HepG2 (cell line): Measurements from ENCODE around the gene NAP1L1. TPM values are rescaled to one million over a fixed set of nuclear protein-coding genes. Genes with fewer than 3 reads are reported as not detected.

Source experiments
- AHDC1 ChIP-seq: sonication (generic); formaldehyde crosslinking; IDR thresholded peaks from 2 replicates; pipeline ENCODE4 v1.5.1; 2020; ENCODE audit warnings: mild to moderate bottlenecking, missing genetic modification reagents, borderline replicate concordance
- ARID2 ChIP-seq: sonication (generic); formaldehyde crosslinking; IDR thresholded peaks from 2 replicates; pipeline ENCODE4 v1.8.1; 2022; ENCODE audit warnings: mild to moderate bottlenecking, missing genetic modification reagents, borderline replicate concordance
- HOXA7 ChIP-seq: sonication (generic); formaldehyde crosslinking; IDR thresholded peaks from 2 replicates; pipeline ENCODE4 v1.8.1; 2022; ENCODE audit warnings: mild to moderate bottlenecking, missing genetic modification reagents, moderate library complexity
- KDM4B ChIP-seq: sonication (generic); formaldehyde crosslinking; IDR thresholded peaks from 2 replicates; pipeline ENCODE4 v1.4.0; 2020; ENCODE audit warnings: missing genetic modification reagents
- RBFOX2 ChIP-seq: fragments of 200-400 bp; formaldehyde crosslinking; IDR thresholded peaks from 2 replicates; pipeline ENCODE4 v1.6.1; 2017; ENCODE audit warnings: low read depth, mild to moderate bottlenecking, low read length
- RXRB ChIP-seq: IDR thresholded peaks from 2 replicates; pipeline ENCODE4 v1.6.1; 2016; ENCODE audit warnings: borderline replicate concordance, missing genetic modification reagents, missing compliant biosample characterization
- SMARCE1 ChIP-seq: fragments of 450-650 bp; IDR thresholded peaks from 2 replicates; pipeline ENCODE4 v1.6.1; 2017; ENCODE audit warnings: borderline replicate concordance
- ZNF414 ChIP-seq: sonication (generic); formaldehyde crosslinking; IDR thresholded peaks from 2 replicates; pipeline ENCODE4 v1.5.0; 2020; ENCODE audit warnings: missing genetic modification reagents
- ZNF431 ChIP-seq: sonication (generic); formaldehyde crosslinking; IDR thresholded peaks from 2 replicates; pipeline ENCODE4 v1.9.0; 2022; ENCODE audit warnings: missing genetic modification reagents, low read depth, mild to moderate bottlenecking, borderline replicate concordance
- polyA plus RNA-seq, 8 experiments: library from polyadenylated mRNA; depleted of rRNA in 3 of 8; stranded (reverse) in 7 of 8; unstranded in 1 of 8; fragments of >200 nt; fragmentation: Illumina TruSeq in 4 of 8; extraction: Trizol in 4 of 8; gene quantifications; 2 replicates each; pipeline versions ENCODE4 v1.2.1 to v1.2.3, GENCODE V29; 2011 to 2016; ENCODE audit warnings: low read depth in 4 of 8, missing spikeins in 1 of 8, mixed read lengths in 1 of 8; ENCODE audit not compliant: insufficient read depth in 1 of 8
- total RNA-seq, 5 experiments: library from RNA; depleted of rRNA; stranded (reverse); fragments of >200 nt; fragmentation: Illumina TruSeq; extraction: Trizol; gene quantifications; 2 replicates each; pipeline ENCODE4 v1.2.3, GENCODE V29; 2016; ENCODE audit warnings: low read depth in 1 of 5
- TF ChIP-seq, protein P1 (sequence below): sonication (generic); formaldehyde crosslinking; conservative IDR thresholded peaks from 2 replicates; pipeline ENCODE4 v1.4.0; 2020; ENCODE audit warnings: missing genetic modification reagents
- TF ChIP-seq, protein P2 (sequence below): sonication (generic); formaldehyde crosslinking; conservative IDR thresholded peaks from 2 replicates; pipeline ENCODE4 v1.4.0; 2020; ENCODE audit warnings: missing genetic modification reagents
- TF ChIP-seq, protein P3 (sequence below): sonication (generic); formaldehyde crosslinking; conservative IDR thresholded peaks from 2 replicates; pipeline ENCODE4 v1.4.0; 2020; ENCODE audit warnings: mild to moderate bottlenecking, missing genetic modification reagents, moderate library complexity

The NAP1L1 gene
- total and polyA plus RNA-seq, 2 of the 13 experiments (the other 11 are each of a cell fraction or from before 2014, with no cell fraction given) = 207 to 309 TPM

DNA sequence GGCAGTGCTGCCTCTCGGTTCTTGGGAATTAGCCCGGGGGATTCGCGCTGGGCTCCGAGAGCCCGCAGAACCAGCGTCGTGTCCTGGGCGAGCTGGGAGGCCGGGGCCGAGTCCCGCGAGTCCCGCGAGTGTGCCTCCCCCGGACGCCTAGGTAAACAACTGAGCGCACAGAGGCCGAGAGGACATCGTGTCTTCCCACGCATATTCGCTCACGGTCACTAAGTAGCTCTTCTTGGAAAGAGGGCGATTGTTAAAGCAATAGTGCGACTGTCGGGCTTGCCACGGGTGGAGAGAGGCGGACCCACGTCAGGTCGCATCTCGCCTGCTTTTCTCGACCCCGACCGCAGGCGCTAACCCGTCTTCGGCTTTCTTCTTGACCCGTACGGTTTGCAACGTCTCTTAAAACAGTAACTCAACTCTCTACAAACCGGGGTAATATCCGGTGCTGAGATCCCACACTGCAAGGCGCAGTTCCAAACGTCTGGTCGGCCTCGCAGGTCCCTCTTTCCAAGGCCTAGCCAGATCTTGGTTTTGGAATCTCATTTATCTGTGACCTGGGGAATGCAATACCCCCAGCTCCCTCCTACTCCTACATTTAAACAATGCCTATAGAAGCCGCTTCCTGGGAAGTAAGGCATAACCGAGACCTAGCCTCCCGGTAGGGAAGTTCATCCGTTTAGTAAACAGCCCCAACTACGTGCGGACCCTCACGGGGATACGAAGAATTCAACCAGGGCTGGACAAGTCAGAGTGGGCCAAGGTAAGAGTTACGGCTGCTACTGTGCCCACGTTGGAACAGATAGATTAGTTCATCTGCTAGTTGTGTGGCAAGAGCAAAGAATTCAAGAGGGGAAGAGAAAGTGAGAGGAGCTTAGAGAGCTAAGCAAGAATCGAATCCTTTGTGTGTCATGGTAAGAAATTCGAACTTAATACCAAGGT, 52.2 kb downstream of the NAP1L1 start (continued):
- TF ChIP-seq ZNF414 (CRISPR knock-in tag) (0 out of 2 replicates have a peak, but pooled peaks have one; percentile 46), ARID2 (CRISPR knock-in tag) (peak; percentile 16; the same call in 1 of the 2 replicates), ZNF431 (CRISPR knock-in tag) (0 out of 2 replicates have a peak, but pooled peaks have one; percentile 44), SMARCE1 (no peak), HOXA7 (CRISPR knock-in tag) (no peak), AHDC1 (CRISPR knock-in tag) (peak; percentile 46; the same call in 1 of the 2 replicates), RBFOX2 (peak; percentile 14; the same call in 1 of the 2 replicates), RXRB (CRISPR knock-in tag) (peak; percentile 68; the same call in 1 of the 2 replicates), KDM4B (CRISPR knock-in tag) (no peak; the same call in 1 of the 2 replicates)
- TF ChIP-seq, protein P1, sequence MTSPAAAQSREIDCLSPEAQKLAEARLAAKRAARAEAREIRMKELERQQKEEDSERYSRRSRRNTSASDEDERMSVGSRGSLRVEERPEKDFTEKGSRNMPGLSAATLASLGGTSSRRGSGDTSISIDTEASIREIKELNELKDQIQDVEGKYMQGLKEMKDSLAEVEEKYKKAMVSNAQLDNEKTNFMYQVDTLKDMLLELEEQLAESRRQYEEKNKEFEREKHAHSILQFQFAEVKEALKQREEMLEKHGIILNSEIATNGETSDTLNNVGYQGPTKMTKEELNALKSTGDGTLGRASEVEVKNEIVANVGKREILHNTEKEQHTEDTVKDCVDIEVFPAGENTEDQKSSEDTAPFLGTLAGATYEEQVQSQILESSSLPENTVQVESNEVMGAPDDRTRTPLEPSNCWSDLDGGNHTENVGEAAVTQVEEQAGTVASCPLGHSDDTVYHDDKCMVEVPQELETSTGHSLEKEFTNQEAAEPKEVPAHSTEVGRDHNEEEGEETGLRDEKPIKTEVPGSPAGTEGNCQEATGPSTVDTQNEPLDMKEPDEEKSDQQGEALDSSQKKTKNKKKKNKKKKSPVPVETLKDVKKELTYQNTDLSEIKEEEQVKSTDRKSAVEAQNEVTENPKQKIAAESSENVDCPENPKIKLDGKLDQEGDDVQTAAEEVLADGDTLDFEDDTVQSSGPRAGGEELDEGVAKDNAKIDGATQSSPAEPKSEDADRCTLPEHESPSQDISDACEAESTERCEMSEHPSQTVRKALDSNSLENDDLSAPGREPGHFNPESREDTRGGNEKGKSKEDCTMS = no peak
- TF ChIP-seq, protein P2, sequence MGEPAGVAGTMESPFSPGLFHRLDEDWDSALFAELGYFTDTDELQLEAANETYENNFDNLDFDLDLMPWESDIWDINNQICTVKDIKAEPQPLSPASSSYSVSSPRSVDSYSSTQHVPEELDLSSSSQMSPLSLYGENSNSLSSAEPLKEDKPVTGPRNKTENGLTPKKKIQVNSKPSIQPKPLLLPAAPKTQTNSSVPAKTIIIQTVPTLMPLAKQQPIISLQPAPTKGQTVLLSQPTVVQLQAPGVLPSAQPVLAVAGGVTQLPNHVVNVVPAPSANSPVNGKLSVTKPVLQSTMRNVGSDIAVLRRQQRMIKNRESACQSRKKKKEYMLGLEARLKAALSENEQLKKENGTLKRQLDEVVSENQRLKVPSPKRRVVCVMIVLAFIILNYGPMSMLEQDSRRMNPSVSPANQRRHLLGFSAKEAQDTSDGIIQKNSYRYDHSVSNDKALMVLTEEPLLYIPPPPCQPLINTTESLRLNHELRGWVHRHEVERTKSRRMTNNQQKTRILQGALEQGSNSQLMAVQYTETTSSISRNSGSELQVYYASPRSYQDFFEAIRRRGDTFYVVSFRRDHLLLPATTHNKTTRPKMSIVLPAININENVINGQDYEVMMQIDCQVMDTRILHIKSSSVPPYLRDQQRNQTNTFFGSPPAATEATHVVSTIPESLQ (CRISPR knock-in tag) = no peak
- TF ChIP-seq, protein P3, sequence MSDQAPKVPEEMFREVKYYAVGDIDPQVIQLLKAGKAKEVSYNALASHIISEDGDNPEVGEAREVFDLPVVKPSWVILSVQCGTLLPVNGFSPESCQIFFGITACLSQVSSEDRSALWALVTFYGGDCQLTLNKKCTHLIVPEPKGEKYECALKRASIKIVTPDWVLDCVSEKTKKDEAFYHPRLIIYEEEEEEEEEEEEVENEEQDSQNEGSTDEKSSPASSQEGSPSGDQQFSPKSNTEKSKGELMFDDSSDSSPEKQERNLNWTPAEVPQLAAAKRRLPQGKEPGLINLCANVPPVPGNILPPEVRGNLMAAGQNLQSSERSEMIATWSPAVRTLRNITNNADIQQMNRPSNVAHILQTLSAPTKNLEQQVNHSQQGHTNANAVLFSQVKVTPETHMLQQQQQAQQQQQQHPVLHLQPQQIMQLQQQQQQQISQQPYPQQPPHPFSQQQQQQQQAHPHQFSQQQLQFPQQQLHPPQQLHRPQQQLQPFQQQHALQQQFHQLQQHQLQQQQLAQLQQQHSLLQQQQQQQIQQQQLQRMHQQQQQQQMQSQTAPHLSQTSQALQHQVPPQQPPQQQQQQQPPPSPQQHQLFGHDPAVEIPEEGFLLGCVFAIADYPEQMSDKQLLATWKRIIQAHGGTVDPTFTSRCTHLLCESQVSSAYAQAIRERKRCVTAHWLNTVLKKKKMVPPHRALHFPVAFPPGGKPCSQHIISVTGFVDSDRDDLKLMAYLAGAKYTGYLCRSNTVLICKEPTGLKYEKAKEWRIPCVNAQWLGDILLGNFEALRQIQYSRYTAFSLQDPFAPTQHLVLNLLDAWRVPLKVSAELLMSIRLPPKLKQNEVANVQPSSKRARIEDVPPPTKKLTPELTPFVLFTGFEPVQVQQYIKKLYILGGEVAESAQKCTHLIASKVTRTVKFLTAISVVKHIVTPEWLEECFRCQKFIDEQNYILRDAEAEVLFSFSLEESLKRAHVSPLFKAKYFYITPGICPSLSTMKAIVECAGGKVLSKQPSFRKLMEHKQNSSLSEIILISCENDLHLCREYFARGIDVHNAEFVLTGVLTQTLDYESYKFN (CRISPR knock-in tag) = peak; percentile 48
